Measurements from ENCODE around the gene NDFIP1. TPM values are rescaled to one million over a fixed set of nuclear protein-coding genes. Genes with fewer than 3 reads are reported as not detected.
A peak's percentile ranks its signal among the peaks of the same experiment; 100 is the strongest.

Gene NDFIP1
- total and polyA plus RNA-seq, 2 of the 4 experiments (the other 2 are of a cell fraction) = 7.7 to 15.4 TPM

DNA sequence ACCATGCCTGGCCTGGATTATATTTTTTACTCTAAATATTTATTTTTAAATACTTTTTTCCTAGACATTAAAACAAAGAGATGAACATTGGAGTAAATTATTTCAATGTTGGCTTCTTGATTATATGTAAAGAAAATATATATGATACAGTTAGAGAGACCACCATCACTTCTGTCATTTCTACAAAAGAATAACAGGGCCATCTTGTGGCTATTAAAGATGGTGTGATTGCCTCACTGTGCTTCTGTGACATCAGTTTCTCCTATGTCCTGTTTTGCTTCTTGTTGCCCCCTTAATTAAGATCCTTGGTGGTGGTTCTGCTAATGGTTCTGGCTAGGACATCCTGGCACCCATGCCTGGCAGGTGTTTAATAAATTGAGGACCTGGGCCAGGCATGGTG, 32.9 kb downstream of the NDFIP1 start:
- ChIA-PET POLR2A (ENCODE audit: unreplicated experiment) (no interaction called here), CTCF (no interaction called here)
- H2AK9ac ChIP-seq (replicated peaks; ENCODE audit: low read depth, low read length, poor library complexity) = no peak overlapping the region
- no peak overlapping the region for H2AK5ac ChIP-seq (ENCODE audit: low read depth, low read length)
- no peak overlapping the region for H3K9ac ChIP-seq (ENCODE audit: low read depth, low read length)
- H3K4me3 ChIP-seq (ENCODE audit: insufficient read depth, low read depth, low read length) = no peak overlapping the region
- H3K4me1 ChIP-seq (ENCODE audit: control insufficient read depth, insufficient read depth, low read length) = no peaks in the 10 kb centered on the region
- no peak overlapping the region for H2BK20ac ChIP-seq (ENCODE audit: low read depth, low read length)
- in situ Hi-C loops (cut with MboI; ENCODE audit: low sequenced_read_pairs) (loop anchor here (10.0 kb wide), 1 partner anchor 553 kb away; no protein-coding TSS in a partner anchor), intact Hi-C loops (cut with micrococcal nuclease) (loop anchor here (5.0 kb wide), 1 partner anchor 449 kb away; no protein-coding TSS in a partner anchor), dilution Hi-C loops (cut with HindIII; ENCODE audit: low sequenced_read_pairs, unreplicated experiment) (loop anchor here (25.0 kb wide), 2 partner anchors 154 to 396 kb away; no protein-coding TSS in a partner anchor)
- no peaks in the 10 kb centered on the region for H3K27me3 ChIP-seq (ENCODE audit: control insufficient read depth, insufficient read depth, low read length)
- no peak overlapping the region for H3K18ac ChIP-seq (ENCODE audit: low read depth, low read length)
- no peak overlapping the region for H3K4ac ChIP-seq (ENCODE audit: low read depth, low read length)
- no peak overlapping the region for H4K8ac ChIP-seq (ENCODE audit: low read depth in 2 of 2, low read length in 2 of 2)
- H4K5ac ChIP-seq (ENCODE audit: low read depth, low read length) = no peak overlapping the region
- ATAC-seq (ENCODE audit: low read depth) = no peak
- H3K27ac ChIP-seq (ENCODE audit: insufficient read depth, low read length) = no peak overlapping the region
- no peak overlapping the region for H2BK120ac ChIP-seq (ENCODE audit: low read depth, low read length)
- DNase-seq = no peak
- H2BK15ac ChIP-seq (ENCODE audit: low read depth, low read length) = no peak overlapping the region
- H3K4me2 ChIP-seq (ENCODE audit: low read depth, low read length) = no peak overlapping the region
- BruUV-seq (replicated peaks) = no TSS peak
- no peak overlapping the region for H3K56ac ChIP-seq (ENCODE audit: extremely low read depth, insufficient read depth, low read length)
- TF ChIP-seq FOS (IDR thresholded peaks at IDR 0.05; ENCODE audit: low read depth, low read length) = no peak
- TF ChIP-seq, protein P1, sequence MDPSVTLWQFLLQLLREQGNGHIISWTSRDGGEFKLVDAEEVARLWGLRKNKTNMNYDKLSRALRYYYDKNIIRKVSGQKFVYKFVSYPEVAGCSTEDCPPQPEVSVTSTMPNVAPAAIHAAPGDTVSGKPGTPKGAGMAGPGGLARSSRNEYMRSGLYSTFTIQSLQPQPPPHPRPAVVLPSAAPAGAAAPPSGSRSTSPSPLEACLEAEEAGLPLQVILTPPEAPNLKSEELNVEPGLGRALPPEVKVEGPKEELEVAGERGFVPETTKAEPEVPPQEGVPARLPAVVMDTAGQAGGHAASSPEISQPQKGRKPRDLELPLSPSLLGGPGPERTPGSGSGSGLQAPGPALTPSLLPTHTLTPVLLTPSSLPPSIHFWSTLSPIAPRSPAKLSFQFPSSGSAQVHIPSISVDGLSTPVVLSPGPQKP (IDR thresholded peaks at IDR 0.05; ENCODE audit: borderline replicate concordance, low read depth, low read length) = no peak
- TF ChIP-seq, protein P2, sequence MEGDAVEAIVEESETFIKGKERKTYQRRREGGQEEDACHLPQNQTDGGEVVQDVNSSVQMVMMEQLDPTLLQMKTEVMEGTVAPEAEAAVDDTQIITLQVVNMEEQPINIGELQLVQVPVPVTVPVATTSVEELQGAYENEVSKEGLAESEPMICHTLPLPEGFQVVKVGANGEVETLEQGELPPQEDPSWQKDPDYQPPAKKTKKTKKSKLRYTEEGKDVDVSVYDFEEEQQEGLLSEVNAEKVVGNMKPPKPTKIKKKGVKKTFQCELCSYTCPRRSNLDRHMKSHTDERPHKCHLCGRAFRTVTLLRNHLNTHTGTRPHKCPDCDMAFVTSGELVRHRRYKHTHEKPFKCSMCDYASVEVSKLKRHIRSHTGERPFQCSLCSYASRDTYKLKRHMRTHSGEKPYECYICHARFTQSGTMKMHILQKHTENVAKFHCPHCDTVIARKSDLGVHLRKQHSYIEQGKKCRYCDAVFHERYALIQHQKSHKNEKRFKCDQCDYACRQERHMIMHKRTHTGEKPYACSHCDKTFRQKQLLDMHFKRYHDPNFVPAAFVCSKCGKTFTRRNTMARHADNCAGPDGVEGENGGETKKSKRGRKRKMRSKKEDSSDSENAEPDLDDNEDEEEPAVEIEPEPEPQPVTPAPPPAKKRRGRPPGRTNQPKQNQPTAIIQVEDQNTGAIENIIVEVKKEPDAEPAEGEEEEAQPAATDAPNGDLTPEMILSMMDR (conservative IDR thresholded peaks at IDR 0.05; ENCODE audit: low read depth, low read length) = 0 out of 2 replicates have a peak, but pooled peaks have one; percentile 10
- H3K23ac ChIP-seq (ENCODE audit: low read depth, low read length) = no peak overlapping the region
- H3K36me3 ChIP-seq (ENCODE audit: control insufficient read depth, insufficient read depth, low read length) = peaks cover 22% of the 10 kb centered on the region
- no peaks in the 10 kb centered on the region for H3K9me3 ChIP-seq (ENCODE audit: control insufficient read depth, insufficient read depth, low read length)
- no peaks in the 10 kb centered on the region for H4K20me1 ChIP-seq (ENCODE audit: insufficient read depth, low read length)
- H2AFZ ChIP-seq (replicated peaks; ENCODE audit: low read length, poor library complexity) = no peak overlapping the region
- no peaks in the 10 kb centered on the region for H3K9me1 ChIP-seq (ENCODE audit: insufficient read depth, low read length)
- H3K14ac ChIP-seq (replicated peaks; ENCODE audit: low read depth, low read length) = no peak overlapping the region
- peaks cover 8 to 14% of the 10 kb centered on the region in 2 experiments; a peak in 3 of 4 replicates for H3K79me1 ChIP-seq (ENCODE audit: low read depth in 1 of 2, low read length in 2 of 2)
- H4K91ac ChIP-seq (ENCODE audit: insufficient read depth, low read depth, low read length) = no peak overlapping the region
- H2BK5ac ChIP-seq (ENCODE audit: low read depth, low read length, poor library complexity, severe bottlenecking) = no peak overlapping the region
